ENCODE measurements around the gene TULP4.

Gene TULP4

DNA sequence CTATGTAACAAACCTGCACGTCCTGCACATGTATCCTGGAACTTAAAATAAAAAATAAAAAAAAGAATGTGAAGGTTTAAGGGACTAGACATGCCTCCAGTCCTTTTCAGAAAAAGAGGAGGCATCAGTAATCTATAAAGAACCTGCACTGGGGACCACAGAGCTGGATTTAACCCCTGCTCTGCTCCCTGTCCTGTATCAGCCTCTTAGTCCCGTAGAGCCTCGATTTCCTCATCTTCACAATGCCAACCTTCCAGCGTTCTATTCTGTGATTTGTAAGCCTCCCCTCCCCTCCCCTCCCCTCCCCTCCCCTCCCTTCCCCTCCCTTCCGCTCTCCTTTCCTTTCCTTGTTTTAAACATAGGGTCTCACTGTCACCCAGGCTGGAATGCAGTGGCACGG lies 216.6 kb downstream of the TULP4 start:
- Histone ChIP-seq H3K27me3 (ENCODE audit: insufficient read depth, low read length, poor library complexity, severe bottlenecking) (no peaks in the 10 kb centered on the region), H4K20me1 (ENCODE audit: insufficient read depth, low read length, poor library complexity, severe bottlenecking) (no peaks in the 10 kb centered on the region), H3K79me2 (ENCODE audit: insufficient read depth, low read length) (no peaks in the 10 kb centered on the region), H3K9ac (ENCODE audit: low read depth, low read length, poor library complexity, severe bottlenecking) (no peak overlapping the region), H3K4me3 (ENCODE audit: low read length, poor library complexity, severe bottlenecking) (no peak overlapping the region), H2AFZ (ENCODE audit: low read length) (no peak overlapping the region), H3K9me3 (ENCODE audit: insufficient read depth, low read depth, low read length) (no peaks in the 10 kb centered on the region), H3K36me3 (ENCODE audit: insufficient read depth, low read length) (no peaks in the 10 kb centered on the region), H3K9me2 (replicated peaks; ENCODE audit: low read depth, low read length) (no peaks in the 10 kb centered on the region), H3F3A (ENCODE audit: low read depth) (no peaks in the 10 kb centered on the region), H3K4me1 (ENCODE audit: insufficient read depth, low read length, poor library complexity, severe bottlenecking) (no peaks in the 10 kb centered on the region), H3K4me2 (ENCODE audit: low read depth, low read length, poor library complexity, severe bottlenecking) (no peak overlapping the region)
- TF ChIP-seq CTCF (conservative IDR thresholded peaks at IDR 0.05; ENCODE audit: low read length), result no peak
- TF ChIP-seq EZH2phosphoT487 (IDR thresholded peaks at IDR 0.05; ENCODE audit: borderline replicate concordance), result no peak

GRCh38 chr6:158529629-158530028 lies 217.4 kb downstream of the TULP4 start:
- Histone ChIP-seq H3K9ac (ENCODE audit: low read depth, low read length, poor library complexity, severe bottlenecking) (no peak overlapping the region), H3K4me1 (ENCODE audit: insufficient read depth, low read length, poor library complexity, severe bottlenecking) (no peaks in the 10 kb centered on the region), H2AFZ (ENCODE audit: low read length) (no peak overlapping the region), H4K20me1 (ENCODE audit: insufficient read depth, low read length, poor library complexity, severe bottlenecking) (no peaks in the 10 kb centered on the region), H3K36me3 (ENCODE audit: insufficient read depth, low read length) (no peaks in the 10 kb centered on the region), H3K4me2 (ENCODE audit: low read depth, low read length, poor library complexity, severe bottlenecking) (no peak overlapping the region), H3K9me2 (replicated peaks; ENCODE audit: low read depth, low read length) (no peaks in the 10 kb centered on the region), H3K9me3 (ENCODE audit: insufficient read depth, low read depth, low read length) (no peaks in the 10 kb centered on the region), H3F3A (ENCODE audit: low read depth) (no peaks in the 10 kb centered on the region), H3K79me2 (ENCODE audit: insufficient read depth, low read length) (no peaks in the 10 kb centered on the region), H3K27me3 (ENCODE audit: insufficient read depth, low read length, poor library complexity, severe bottlenecking) (no peaks in the 10 kb centered on the region), H3K4me3 (ENCODE audit: low read length, poor library complexity, severe bottlenecking) (no peak overlapping the region)
- TF ChIP-seq CTCF (conservative IDR thresholded peaks at IDR 0.05; ENCODE audit: low read length), result no peak
- no peak for TF ChIP-seq EZH2phosphoT487 (IDR thresholded peaks at IDR 0.05; ENCODE audit: borderline replicate concordance)

- no peaks in the 10 kb centered on the region; the same call in 1 of the 2 replicates for H3K9me3 ChIP-seq (ENCODE audit: insufficient read depth, low read depth, low read length)
- no peaks in the 10 kb centered on the region for H3K4me1 ChIP-seq (ENCODE audit: insufficient read depth, low read length, poor library complexity, severe bottlenecking)
- no peak overlapping the region for H2AFZ ChIP-seq (ENCODE audit: low read length)
- no peaks in the 10 kb centered on the region for H3F3A ChIP-seq (ENCODE audit: low read depth)
- no peak overlapping the region for H3K9ac ChIP-seq (ENCODE audit: low read depth, low read length, poor library complexity, severe bottlenecking)
- TF ChIP-seq EZH2phosphoT487 (IDR thresholded peaks at IDR 0.05; ENCODE audit: borderline replicate concordance) (no peak), CTCF (conservative IDR thresholded peaks at IDR 0.05; ENCODE audit: low read length) (no peak)
- H3K79me2 ChIP-seq (ENCODE audit: insufficient read depth, low read length), result no peaks in the 10 kb centered on the region
- H3K9me2 ChIP-seq (replicated peaks; ENCODE audit: low read depth, low read length), result no peaks in the 10 kb centered on the region
- no peak overlapping the region for H3K4me3 ChIP-seq (ENCODE audit: low read length, poor library complexity, severe bottlenecking)
- H3K27me3 ChIP-seq (ENCODE audit: insufficient read depth, low read length, poor library complexity, severe bottlenecking), result no peaks in the 10 kb centered on the region
- H4K20me1 ChIP-seq (ENCODE audit: insufficient read depth, low read length, poor library complexity, severe bottlenecking), result no peaks in the 10 kb centered on the region
- no peak overlapping the region for H3K4me2 ChIP-seq (ENCODE audit: low read depth, low read length, poor library complexity, severe bottlenecking)
- H3K36me3 ChIP-seq (ENCODE audit: insufficient read depth, low read length), result no peaks in the 10 kb centered on the region
Observed at GRCh38 chr6:158531566-158531965, 219.3 kb downstream of the TULP4 start.

Data from Loucy (cell line).